Measurements from ENCODE around the gene AKIP1.
A peak's percentile ranks its signal among the peaks of the same experiment; 100 is the strongest.
"Not testable (repeated sequence)": the region's sequence is repeated elsewhere in the genome, so short reads cannot be mapped to it uniquely, and the experiment has no call there.

The AKIP1 gene

DNA sequence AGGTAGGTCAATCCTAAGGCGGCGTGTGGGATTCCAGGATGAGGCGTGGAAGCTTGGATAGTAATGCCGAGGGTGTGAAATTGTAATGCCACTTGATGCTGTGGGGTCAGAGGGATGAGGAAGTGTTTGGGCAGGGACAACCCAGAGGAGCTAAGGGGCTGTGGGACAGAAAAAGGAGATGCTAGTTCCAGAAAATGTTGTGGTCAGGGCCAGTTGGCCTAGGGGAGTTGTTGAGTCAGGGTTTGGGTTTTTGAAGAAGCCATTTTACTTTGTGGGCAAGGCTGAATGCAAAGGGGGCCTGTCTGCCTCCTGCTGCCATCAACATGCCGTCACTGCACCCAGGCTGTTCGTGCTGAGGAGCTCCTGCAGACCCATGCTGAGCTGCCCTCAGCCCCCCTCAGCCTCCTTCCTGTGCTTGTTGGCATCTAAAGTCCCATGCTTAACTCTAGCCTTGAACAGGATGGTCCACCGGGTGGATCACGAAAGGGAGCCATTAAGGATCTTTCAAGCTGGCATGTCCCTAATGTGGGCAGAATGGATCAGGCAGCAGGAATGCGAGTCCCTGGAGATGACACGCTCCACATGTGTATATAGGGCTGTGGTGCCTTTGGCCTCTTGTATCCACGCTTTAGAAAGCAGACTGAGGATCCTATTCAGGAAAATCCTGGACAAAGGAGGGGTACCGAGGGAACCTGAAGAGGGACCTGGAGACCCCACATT lies 19.6 kb downstream of the AKIP1 start:
- H3K9ac ChIP-seq (ENCODE audit: low read length): no peak overlapping the region
- no peak overlapping the region for H2BK15ac ChIP-seq (replicated peaks; ENCODE audit: low read depth)
- no peak overlapping the region for H3K56ac ChIP-seq (ENCODE audit: low read length)
- no peak overlapping the region for H3K4me3 ChIP-seq (ENCODE audit: low read length)
- H3K79me2 ChIP-seq (ENCODE audit: control insufficient read depth, insufficient read depth, low read length): no peaks in the 10 kb centered on the region
- no peak overlapping the region for H2BK120ac ChIP-seq (ENCODE audit: low read depth, low read length)
- no peak overlapping the region for H4K8ac ChIP-seq (ENCODE audit: low read depth, low read length)
- H3K27me3 ChIP-seq (ENCODE audit: insufficient read depth, low read length, poor library complexity): no peaks in the 10 kb centered on the region
- no peak overlapping the region for H4K5ac ChIP-seq (ENCODE audit: low read length)
- H3K18ac ChIP-seq (ENCODE audit: low read length): no peak overlapping the region
- no peak overlapping the region for H3K4ac ChIP-seq (ENCODE audit: low read depth, low read length)
- H2AK5ac ChIP-seq (ENCODE audit: low read length): no peak overlapping the region
- no peak overlapping the region for H3K4me2 ChIP-seq (ENCODE audit: low read length)
- no peak for DNase-seq
- H3K4me1 ChIP-seq (ENCODE audit: control insufficient read depth, low read depth, low read length): peaks cover 13% of the 10 kb centered on the region
- no peak overlapping the region for H2BK5ac ChIP-seq (ENCODE audit: low read length)
- peaks cover under 1% of the 10 kb centered on the region for H3K36me3 ChIP-seq (ENCODE audit: control insufficient read depth, insufficient read depth, low read length)
- H3K27ac ChIP-seq (ENCODE audit: low read depth, low read length): no peak overlapping the region
- H3K79me1 ChIP-seq (ENCODE audit: low read length): no peaks in the 10 kb centered on the region
- no CpG with 5 or more reads among the region's 12 CpGs for WGBS (ENCODE audit: extremely low coverage, insufficient coverage, low lambda C conversion rate)
- H3K23ac ChIP-seq (ENCODE audit: low read length): no peak overlapping the region

- Histone ChIP-seq H3K4ac (ENCODE audit: low read depth, low read length) (no peak within 1 kb of the TSS), H3K36me3 (ENCODE audit: control insufficient read depth, insufficient read depth, low read length) (no peaks in the 10 kb centered on the region), H2AK5ac (ENCODE audit: low read length) (peak within 1 kb of the TSS; percentile 54), H2BK15ac (replicated peaks; ENCODE audit: low read depth) (no peak within 1 kb of the TSS), H3K56ac (ENCODE audit: low read length) (peak within 1 kb of the TSS; percentile 51), H3K27me3 (ENCODE audit: insufficient read depth, low read length, poor library complexity) (no peaks in the 10 kb centered on the region), H3K4me1 (ENCODE audit: control insufficient read depth, low read depth, low read length) (peaks cover 13% of the 10 kb centered on the region), H2BK120ac (ENCODE audit: low read depth, low read length) (no peak within 1 kb of the TSS), H3K79me1 (ENCODE audit: low read length) (no peaks in the 10 kb centered on the region), H2BK5ac (ENCODE audit: low read length) (no peak within 1 kb of the TSS), H4K8ac (ENCODE audit: low read depth, low read length) (no peak within 1 kb of the TSS), H3K9ac (ENCODE audit: low read length) (peak within 1 kb of the TSS; percentile 8), H3K18ac (ENCODE audit: low read length) (no peak within 1 kb of the TSS), H3K27ac (ENCODE audit: low read depth, low read length) (no peak within 1 kb of the TSS), H3K4me2 (ENCODE audit: low read length) (no peak within 1 kb of the TSS), H3K23ac (ENCODE audit: low read length) (no peak within 1 kb of the TSS), H3K4me3 (ENCODE audit: low read length) (no peak within 1 kb of the TSS), H4K5ac (ENCODE audit: low read length) (no peak within 1 kb of the TSS), H3K79me2 (ENCODE audit: control insufficient read depth, insufficient read depth, low read length) (no peaks in the 10 kb centered on the region)
- no CpG with 5 or more reads among the region's 12 CpGs for WGBS (ENCODE audit: extremely low coverage, insufficient coverage, low lambda C conversion rate)
- peak; percentile 78 for DNase-seq
Observed at GRCh38 chr11:8932564-8933180, 21.7 kb downstream of the AKIP1 start, which contains the start of gene C11orf16. C11orf16 (minus strand) TSS chr11:8932947; CDS start chr11:8932308, 639 bp downstream.

DNA sequence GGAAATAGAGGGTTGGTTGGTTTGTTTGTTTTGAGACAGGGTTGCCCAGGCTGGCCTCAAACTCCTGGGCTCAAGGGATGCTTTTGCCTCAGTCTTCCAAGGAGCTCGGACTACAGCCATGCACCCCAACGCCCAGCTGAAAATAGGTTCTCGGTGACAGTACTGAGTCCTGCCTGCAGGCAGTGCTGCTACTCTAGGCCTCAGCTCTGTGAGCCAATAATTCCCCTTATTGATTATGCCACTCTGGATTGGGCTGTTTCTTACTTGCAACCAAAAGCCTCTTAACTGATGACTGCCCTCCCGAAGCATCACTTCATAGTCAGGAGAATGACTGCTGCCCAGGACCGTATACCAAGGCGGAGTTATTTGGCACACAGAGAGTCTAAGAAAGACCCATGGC lies 22.9 kb downstream of the AKIP1 start:
- DNase-seq: peak; percentile 51
- Histone ChIP-seq H2BK15ac (replicated peaks; ENCODE audit: low read depth) (no peak overlapping the region), H2BK5ac (ENCODE audit: low read length) (no peak overlapping the region), H3K79me2 (ENCODE audit: control insufficient read depth, insufficient read depth, low read length) (no peaks in the 10 kb centered on the region), H2AK5ac (ENCODE audit: low read length) (no peak overlapping the region), H3K4me1 (ENCODE audit: control insufficient read depth, low read depth, low read length) (peaks cover 13% of the 10 kb centered on the region), H3K79me1 (ENCODE audit: low read length) (no peaks in the 10 kb centered on the region), H3K27me3 (ENCODE audit: insufficient read depth, low read length, poor library complexity) (no peaks in the 10 kb centered on the region), H3K4me3 (ENCODE audit: low read length) (no peak overlapping the region), H3K9ac (ENCODE audit: low read length) (no peak overlapping the region), H4K8ac (ENCODE audit: low read depth, low read length) (no peak overlapping the region), H2BK120ac (ENCODE audit: low read depth, low read length) (no peak overlapping the region), H3K23ac (ENCODE audit: low read length) (no peak overlapping the region), H3K4ac (ENCODE audit: low read depth, low read length) (no peak overlapping the region), H3K56ac (ENCODE audit: low read length) (no peak overlapping the region), H3K4me2 (ENCODE audit: low read length) (no peak overlapping the region), H3K18ac (ENCODE audit: low read length) (no peak overlapping the region), H3K36me3 (ENCODE audit: control insufficient read depth, insufficient read depth, low read length) (no peaks in the 10 kb centered on the region), H3K27ac (ENCODE audit: low read depth, low read length) (no peak overlapping the region), H4K5ac (ENCODE audit: low read length) (no peak overlapping the region)
- no CpG with 5 or more reads among the region's 6 CpGs for WGBS (ENCODE audit: extremely low coverage, insufficient coverage, low lambda C conversion rate)

- no peak overlapping the region for H3K56ac ChIP-seq (ENCODE audit: low read length)
- DNase-seq: peak; percentile 97
- H3K9ac ChIP-seq (ENCODE audit: low read length): peak overlapping the region; percentile 16
- H4K8ac ChIP-seq (ENCODE audit: low read depth, low read length): no peak overlapping the region
- no peak overlapping the region for H2BK120ac ChIP-seq (ENCODE audit: low read depth, low read length)
- WGBS (ENCODE audit: extremely low coverage, insufficient coverage, low lambda C conversion rate): no CpG with 5 or more reads among the region's 14 CpGs
- H4K5ac ChIP-seq (ENCODE audit: low read length): no peak overlapping the region
- no peak overlapping the region for H2AK5ac ChIP-seq (ENCODE audit: low read length)
- H3K4ac ChIP-seq (ENCODE audit: low read depth, low read length): no peak overlapping the region
- H3K4me2 ChIP-seq (ENCODE audit: low read length): peak overlapping the region; percentile 3
- H2BK15ac ChIP-seq (replicated peaks; ENCODE audit: low read depth): no peak overlapping the region
- H3K23ac ChIP-seq (ENCODE audit: low read length): no peak overlapping the region
- no peaks in the 10 kb centered on the region for H3K79me1 ChIP-seq (ENCODE audit: low read length)
- H3K79me2 ChIP-seq (ENCODE audit: control insufficient read depth, insufficient read depth, low read length): no peaks in the 10 kb centered on the region
- no peaks in the 10 kb centered on the region for H3K36me3 ChIP-seq (ENCODE audit: control insufficient read depth, insufficient read depth, low read length)
- no peak overlapping the region for H2BK5ac ChIP-seq (ENCODE audit: low read length)
- no peak overlapping the region for H3K27ac ChIP-seq (ENCODE audit: low read depth, low read length)
- no peak overlapping the region for H3K18ac ChIP-seq (ENCODE audit: low read length)
- no peaks in the 10 kb centered on the region for H3K27me3 ChIP-seq (ENCODE audit: insufficient read depth, low read length, poor library complexity)
- no peak overlapping the region for H3K4me3 ChIP-seq (ENCODE audit: low read length)
- H3K4me1 ChIP-seq (ENCODE audit: control insufficient read depth, low read depth, low read length): peaks cover 13% of the 10 kb centered on the region
Observed at GRCh38 chr11:8934742-8935488, 23.9 kb downstream of the AKIP1 start.

DNA sequence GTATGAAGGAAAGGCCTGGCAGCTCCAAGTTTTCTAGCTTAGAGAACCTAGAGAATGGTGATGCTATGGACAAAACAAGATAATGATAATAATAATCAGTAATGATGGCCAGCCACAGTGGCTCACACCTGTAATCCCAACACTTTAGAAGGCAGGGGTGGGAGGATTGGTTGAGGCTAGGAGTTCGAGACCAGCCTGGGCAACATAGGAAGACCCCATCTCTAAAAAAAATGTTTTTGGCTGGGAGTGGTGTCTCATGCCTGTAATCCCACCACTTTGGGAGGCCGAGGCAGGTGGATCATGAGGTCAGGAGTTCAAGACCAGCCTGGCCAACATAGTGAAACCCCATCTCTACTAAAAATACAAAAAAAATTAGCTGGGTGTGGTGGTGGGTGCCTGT lies 24.8 kb downstream of the AKIP1 start:
- H3K4me1 ChIP-seq (ENCODE audit: control insufficient read depth, low read depth, low read length): peaks cover 13% of the 10 kb centered on the region
- H3K4me3 ChIP-seq (ENCODE audit: low read length); H2AK5ac ChIP-seq (ENCODE audit: low read length); H3K79me1 ChIP-seq (ENCODE audit: low read length); DNase-seq; H3K9ac ChIP-seq (ENCODE audit: low read length); H2BK15ac ChIP-seq (replicated peaks; ENCODE audit: low read depth); H3K23ac ChIP-seq (ENCODE audit: low read length); H4K8ac ChIP-seq (ENCODE audit: low read depth, low read length); H3K4ac ChIP-seq (ENCODE audit: low read depth, low read length); H3K18ac ChIP-seq (ENCODE audit: low read length); H4K5ac ChIP-seq (ENCODE audit: low read length); H2BK5ac ChIP-seq (ENCODE audit: low read length); H3K56ac ChIP-seq (ENCODE audit: low read length); H2BK120ac ChIP-seq (ENCODE audit: low read depth, low read length); H3K27me3 ChIP-seq (ENCODE audit: insufficient read depth, low read length, poor library complexity); H3K4me2 ChIP-seq (ENCODE audit: low read length); H3K27ac ChIP-seq (ENCODE audit: low read depth, low read length); H3K79me2 ChIP-seq (ENCODE audit: control insufficient read depth, insufficient read depth, low read length); H3K36me3 ChIP-seq (ENCODE audit: control insufficient read depth, insufficient read depth, low read length): not testable (repeated sequence)
- WGBS (ENCODE audit: extremely low coverage, insufficient coverage, low lambda C conversion rate): no CpG with 5 or more reads among the region's 2 CpGs

Data from mesendoderm (in vitro differentiated cells).